HFF-Myc (cell line): Measurements from ENCODE around the gene KCNA2.

Experiments used
- DNase-seq: peaks from one replicate; pipeline ENCODE4 v3.0.0-alpha.2; 2011; ENCODE audit warnings: low read depth; ENCODE audit errors: extremely low read depth
- H3K4me3 ChIP-seq: replicated peaks from 2 replicates; pipeline ENCODE4 v1.5.1; 2011; ENCODE audit warnings: low read depth, mild to moderate bottlenecking, control low read depth, low read length
- TF ChIP-seq, protein P1 (sequence below): IDR thresholded peaks from 2 replicates; pipeline ENCODE4 v1.5.1; 2012; ENCODE audit warnings: mild to moderate bottlenecking, low read depth, low read length, control low read depth; ENCODE audit errors: missing control alignments

Gene KCNA2

GRCh38 chr1:110628323-110629105 is 22.4 kb upstream of the KCNA2 start:
- DNase-seq, result no peak
- no peak overlapping the region for H3K4me3 ChIP-seq
- TF ChIP-seq, protein P1, sequence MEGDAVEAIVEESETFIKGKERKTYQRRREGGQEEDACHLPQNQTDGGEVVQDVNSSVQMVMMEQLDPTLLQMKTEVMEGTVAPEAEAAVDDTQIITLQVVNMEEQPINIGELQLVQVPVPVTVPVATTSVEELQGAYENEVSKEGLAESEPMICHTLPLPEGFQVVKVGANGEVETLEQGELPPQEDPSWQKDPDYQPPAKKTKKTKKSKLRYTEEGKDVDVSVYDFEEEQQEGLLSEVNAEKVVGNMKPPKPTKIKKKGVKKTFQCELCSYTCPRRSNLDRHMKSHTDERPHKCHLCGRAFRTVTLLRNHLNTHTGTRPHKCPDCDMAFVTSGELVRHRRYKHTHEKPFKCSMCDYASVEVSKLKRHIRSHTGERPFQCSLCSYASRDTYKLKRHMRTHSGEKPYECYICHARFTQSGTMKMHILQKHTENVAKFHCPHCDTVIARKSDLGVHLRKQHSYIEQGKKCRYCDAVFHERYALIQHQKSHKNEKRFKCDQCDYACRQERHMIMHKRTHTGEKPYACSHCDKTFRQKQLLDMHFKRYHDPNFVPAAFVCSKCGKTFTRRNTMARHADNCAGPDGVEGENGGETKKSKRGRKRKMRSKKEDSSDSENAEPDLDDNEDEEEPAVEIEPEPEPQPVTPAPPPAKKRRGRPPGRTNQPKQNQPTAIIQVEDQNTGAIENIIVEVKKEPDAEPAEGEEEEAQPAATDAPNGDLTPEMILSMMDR, result no peak

DNA sequence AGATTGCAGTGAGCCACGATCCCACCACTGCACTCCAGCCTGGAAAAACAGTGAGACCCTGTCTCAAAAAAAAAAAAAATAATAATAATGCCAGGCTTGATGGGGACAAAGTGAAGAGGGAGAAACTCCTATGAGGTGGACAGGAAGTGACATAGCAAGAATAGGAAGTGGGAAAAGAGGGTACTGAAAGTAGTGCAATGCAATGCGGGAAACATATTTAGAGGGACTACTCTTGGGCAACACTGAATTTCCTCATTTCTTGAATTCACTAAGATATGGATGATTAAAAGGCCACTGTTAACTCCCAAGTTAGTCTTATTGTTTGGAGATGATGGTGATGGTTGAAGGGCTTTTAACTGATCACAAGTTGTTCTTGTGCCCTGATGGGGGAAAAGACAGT is 21.6 kb upstream of the KCNA2 start:
- no peak overlapping the region for H3K4me3 ChIP-seq
- no peak for DNase-seq
- TF ChIP-seq, protein P1, result no peak

- TF ChIP-seq, protein P1, result no peak
- H3K4me3 ChIP-seq, result no peak overlapping the region
- no peak for DNase-seq
Observed at GRCh38 chr1:110626889-110627288, 20.7 kb upstream of the KCNA2 start.

DNA sequence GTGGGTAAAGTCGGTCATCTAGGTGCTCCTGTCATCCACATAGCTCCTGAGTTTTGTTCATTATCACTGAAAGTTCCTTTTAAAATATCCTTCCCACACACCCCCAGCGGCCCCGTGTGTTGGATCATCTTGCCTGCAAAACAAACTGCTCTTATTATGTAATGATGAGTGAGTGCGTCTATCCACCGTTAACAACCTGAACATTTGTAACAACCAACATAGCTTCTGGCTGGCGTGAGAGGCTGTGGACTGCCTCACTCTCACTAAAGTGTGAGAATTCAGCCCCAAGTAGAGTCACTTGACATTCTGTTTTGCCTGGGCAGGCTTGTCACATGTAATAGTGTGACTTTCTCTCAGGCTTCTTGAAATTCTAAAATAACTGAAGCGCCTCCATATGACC is 14.5 kb upstream of the KCNA2 start:
- no peak overlapping the region for H3K4me3 ChIP-seq
- TF ChIP-seq, protein P1, result no peak
- no peak for DNase-seq

GRCh38 chr1:110620250-110620615 is 14.1 kb upstream of the KCNA2 start:
- DNase-seq, result no peak
- no peak overlapping the region for H3K4me3 ChIP-seq
- TF ChIP-seq, protein P1, result no peak

DNA sequence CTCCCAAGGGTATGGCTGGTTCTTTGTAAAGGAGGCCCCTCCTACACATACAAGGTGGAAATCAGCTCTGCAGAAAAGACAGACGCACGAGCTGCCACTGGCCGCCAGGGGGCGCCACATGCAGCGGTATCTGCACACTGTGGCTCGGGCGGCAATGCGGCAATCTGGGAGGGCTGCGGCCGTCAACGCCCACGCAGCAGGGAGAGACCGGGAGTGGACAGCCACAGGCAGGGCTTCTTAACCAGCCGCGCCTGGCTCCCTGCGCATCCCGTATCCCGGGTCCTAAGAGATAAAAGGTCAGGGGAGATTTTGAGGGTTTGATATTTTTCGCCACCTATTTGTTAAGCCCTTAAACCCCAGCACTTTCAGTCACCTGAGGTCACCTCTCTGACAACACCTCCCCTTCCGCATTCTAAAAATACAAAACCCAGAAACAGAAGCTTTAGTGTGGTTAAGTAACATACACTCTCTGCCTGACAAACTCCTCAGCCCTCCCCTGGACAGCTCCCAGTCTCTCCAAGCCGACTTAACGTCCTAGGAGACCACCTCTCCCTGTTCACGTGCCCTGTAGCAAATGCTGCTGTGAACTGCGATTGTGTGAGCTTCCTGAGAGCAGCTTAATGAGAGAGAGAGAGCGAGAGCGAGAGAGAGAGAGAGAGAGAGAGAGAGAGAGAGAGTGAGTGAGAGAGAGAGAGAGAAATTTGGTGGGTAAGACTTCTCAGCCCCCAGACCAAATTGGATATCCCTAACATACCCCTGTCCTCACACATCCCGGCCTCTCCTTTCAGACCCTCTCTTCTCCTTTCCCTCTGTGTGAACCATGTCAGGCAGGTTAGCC is 13.5 kb upstream of the KCNA2 start:
- peak; percentile 39 for DNase-seq
- no peak overlapping the region for H3K4me3 ChIP-seq
- TF ChIP-seq, protein P1, result peak; percentile 95
